Measurements from ENCODE around the gene DNAJC5.
"Not testable (repeated sequence)": the region's sequence is repeated elsewhere in the genome, so short reads cannot be mapped to it uniquely, and the experiment has no call there.

Gene DNAJC5

GRCh38 chr20:63908008-63908682 lies 13.2 kb downstream of the DNAJC5 start:
- no peak for DNase-seq (ENCODE audit: low read depth, low spot score)

GRCh38 chr20:63911176-63911575 lies 16.2 kb downstream of the DNAJC5 start:
- no peak for DNase-seq (ENCODE audit: low read depth, low spot score)

GRCh38 chr20:63913768-63914167 lies 18.8 kb downstream of the DNAJC5 start:
- DNase-seq (ENCODE audit: low read depth, low spot score): no peak

GRCh38 chr20:63915471-63915870 lies 20.5 kb downstream of the DNAJC5 start:
- no peak for DNase-seq (ENCODE audit: low read depth, low spot score)

- DNase-seq (ENCODE audit: low read depth, low spot score): not testable (repeated sequence)
Measured at GRCh38 chr20:63916371-63916939, 21.5 kb downstream of the DNAJC5 start.

- no peak for DNase-seq (ENCODE audit: low read depth, low spot score)
Measured at GRCh38 chr20:63917811-63918210, 22.9 kb downstream of the DNAJC5 start.

- DNase-seq (ENCODE audit: low read depth, low spot score): no peak
Measured at GRCh38 chr20:63919130-63919529, 24.2 kb downstream of the DNAJC5 start.

GRCh38 chr20:63920226-63920625 lies 25.3 kb downstream of the DNAJC5 start:
- no peak for DNase-seq (ENCODE audit: low read depth, low spot score)

GRCh38 chr20:63923651-63924050 lies 28.7 kb downstream of the DNAJC5 start:
- no peak for DNase-seq (ENCODE audit: low read depth, low spot score)

- DNase-seq (ENCODE audit: low read depth, low spot score): no peak
Measured at GRCh38 chr20:63924241-63924640, 29.3 kb downstream of the DNAJC5 start.

- DNase-seq (ENCODE audit: low read depth, low spot score): no peak
Measured at GRCh38 chr20:63926298-63926697, 31.4 kb downstream of the DNAJC5 start.

- DNase-seq (ENCODE audit: low read depth, low spot score): no peak
Measured at GRCh38 chr20:63929071-63929470, 34.1 kb downstream of the DNAJC5 start.

- DNase-seq (ENCODE audit: low read depth, low spot score): not testable (repeated sequence)
Measured at GRCh38 chr20:63929473-63929883, 34.6 kb downstream of the DNAJC5 start.

GRCh38 chr20:63930971-63931553 lies 36.1 kb downstream of the DNAJC5 start:
- DNase-seq (ENCODE audit: low read depth, low spot score): no peak

GRCh38 chr20:63931735-63932134 lies 36.8 kb downstream of the DNAJC5 start:
- DNase-seq (ENCODE audit: low read depth, low spot score): no peak

GRCh38 chr20:63932606-63933160 lies 37.8 kb downstream of the DNAJC5 start:
- no peak for DNase-seq (ENCODE audit: low read depth, low spot score)

GRCh38 chr20:63933646-63934045 lies 38.7 kb downstream of the DNAJC5 start:
- DNase-seq (ENCODE audit: low read depth, low spot score): no peak

GRCh38 chr20:63934271-63935068 lies 39.5 kb downstream of the DNAJC5 start:
- no peak for DNase-seq (ENCODE audit: low read depth, low spot score)

GRCh38 chr20:63935447-63935846 lies 40.5 kb downstream of the DNAJC5 start:
- DNase-seq (ENCODE audit: low read depth, low spot score): no peak

GRCh38 chr20:63937596-63937995 lies 42.7 kb downstream of the DNAJC5 start:
- no peak for DNase-seq (ENCODE audit: low read depth, low spot score)

GRCh38 chr20:63939061-63939935 lies 44.4 kb downstream of the DNAJC5 start:
- DNase-seq (ENCODE audit: low read depth, low spot score): no peak

Data from smooth muscle cell of the brain vasculature (primary cell).